HL-60 (cell line): ENCODE measurements around the gene MAGIX.

Source experiments
- CTCF ChIP-seq: IDR thresholded peaks from one replicate; pipeline ENCODE4 v1.5.1; 2011; ENCODE audit warnings: low read length, control low read depth, inconsistent platforms; ENCODE audit not compliant: insufficient read depth
- REST ChIP-seq: IDR thresholded peaks from 2 replicates; pipeline ENCODE4 v1.6.1; 2012; ENCODE audit warnings: low read depth; ENCODE audit not compliant: insufficient replicate concordance

GRCh38 chrX:49190821-49191573 lies 28.4 kb downstream of the MAGIX start:
- TF ChIP-seq CTCF (no peak), REST (peak; percentile 34)
